ENCODE data around the gene RPL18A. TPM values are rescaled to one million over a fixed set of nuclear protein-coding genes. Genes with fewer than 3 reads are reported as not detected.

The RPL18A gene
- total RNA-seq, 1 experiment from 2014 or later = 3,250 TPM

DNA sequence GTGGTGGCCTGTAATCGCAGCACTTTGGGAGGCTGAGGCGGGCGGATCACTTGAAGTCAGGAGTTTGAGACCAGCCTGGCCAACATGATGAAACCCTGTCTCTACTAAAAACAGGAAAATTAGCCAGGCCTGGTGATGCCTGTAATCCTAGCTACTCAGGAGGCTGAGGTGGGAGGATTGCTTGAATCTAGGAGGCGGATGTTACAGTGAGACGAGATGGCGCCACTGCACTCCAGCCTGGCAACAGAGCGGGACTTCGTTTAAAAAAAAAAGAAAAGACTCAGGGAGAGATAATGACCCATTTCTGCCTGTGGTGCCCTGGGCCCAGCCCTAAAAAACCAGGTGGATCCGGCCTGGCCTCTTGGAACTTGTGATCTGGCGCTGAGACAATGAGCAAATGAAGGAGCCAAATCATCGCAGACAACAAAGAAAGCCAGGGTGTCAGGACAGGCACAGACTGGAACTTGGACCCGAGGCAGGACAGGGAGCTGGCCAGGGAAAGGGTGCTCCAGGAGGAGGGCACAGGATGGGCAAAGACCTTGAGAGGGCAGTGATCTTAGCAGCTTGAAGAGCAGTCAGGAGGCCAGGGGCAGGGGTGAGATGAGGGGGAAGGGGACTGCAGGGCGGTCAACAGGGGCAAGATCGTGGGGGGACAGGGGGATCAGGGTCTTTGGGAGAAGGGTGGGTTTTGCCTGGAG is 11.0 kb upstream of the RPL18A start:
- POLR2A ChIA-PET = interaction anchor here (0.8 kb wide), 1 partner anchor 11 kb away, joined by 3 read pairs; the partner anchor contains the start of gene RPL18A
- CTCF ChIA-PET = interaction anchor here (0.8 to 0.9 kb wide), 2 partner anchors 147 to 458 kb away, joined by 3 to 4 read pairs; no protein-coding TSS in a partner anchor
- H3K9me3 Mint-ChIP-seq (ENCODE audit: unreplicated experiment) = no peaks in the 10 kb centered on the region
- no TSS peak for BruUV-seq (replicated peaks)
- intact Hi-C loops (cut with micrococcal nuclease) = no loop called here
- TF ChIP-seq, protein P1, sequence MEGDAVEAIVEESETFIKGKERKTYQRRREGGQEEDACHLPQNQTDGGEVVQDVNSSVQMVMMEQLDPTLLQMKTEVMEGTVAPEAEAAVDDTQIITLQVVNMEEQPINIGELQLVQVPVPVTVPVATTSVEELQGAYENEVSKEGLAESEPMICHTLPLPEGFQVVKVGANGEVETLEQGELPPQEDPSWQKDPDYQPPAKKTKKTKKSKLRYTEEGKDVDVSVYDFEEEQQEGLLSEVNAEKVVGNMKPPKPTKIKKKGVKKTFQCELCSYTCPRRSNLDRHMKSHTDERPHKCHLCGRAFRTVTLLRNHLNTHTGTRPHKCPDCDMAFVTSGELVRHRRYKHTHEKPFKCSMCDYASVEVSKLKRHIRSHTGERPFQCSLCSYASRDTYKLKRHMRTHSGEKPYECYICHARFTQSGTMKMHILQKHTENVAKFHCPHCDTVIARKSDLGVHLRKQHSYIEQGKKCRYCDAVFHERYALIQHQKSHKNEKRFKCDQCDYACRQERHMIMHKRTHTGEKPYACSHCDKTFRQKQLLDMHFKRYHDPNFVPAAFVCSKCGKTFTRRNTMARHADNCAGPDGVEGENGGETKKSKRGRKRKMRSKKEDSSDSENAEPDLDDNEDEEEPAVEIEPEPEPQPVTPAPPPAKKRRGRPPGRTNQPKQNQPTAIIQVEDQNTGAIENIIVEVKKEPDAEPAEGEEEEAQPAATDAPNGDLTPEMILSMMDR (IDR thresholded peaks at IDR 0.05; ENCODE audit: unreplicated experiment) = no peak
- peaks cover 9% of the 10 kb centered on the region for H3K4me1 Mint-ChIP-seq (ENCODE audit: insufficient read depth, unreplicated experiment)
- H3K27ac Mint-ChIP-seq (ENCODE audit: low read depth, unreplicated experiment) = peak overlapping the region; percentile 33
- no peaks in the 10 kb centered on the region for H3K36me3 Mint-ChIP-seq (ENCODE audit: insufficient read depth, unreplicated experiment)
- H3K27me3 Mint-ChIP-seq (ENCODE audit: insufficient read depth, unreplicated experiment) = no peaks in the 10 kb centered on the region
- H3K4me3 Mint-ChIP-seq (ENCODE audit: unreplicated experiment) = no peak overlapping the region
- DNase-seq (ENCODE audit: unreplicated experiment) = peak; percentile 48

- Mint-ChIP-seq H3K4me3 (ENCODE audit: unreplicated experiment) (no peak overlapping the region), H3K36me3 (ENCODE audit: insufficient read depth, unreplicated experiment) (no peaks in the 10 kb centered on the region), H3K27me3 (ENCODE audit: insufficient read depth, unreplicated experiment) (no peaks in the 10 kb centered on the region), H3K27ac (ENCODE audit: low read depth, unreplicated experiment) (no peak overlapping the region), H3K4me1 (ENCODE audit: insufficient read depth, unreplicated experiment) (peaks cover 10% of the 10 kb centered on the region), H3K9me3 (ENCODE audit: unreplicated experiment) (no peaks in the 10 kb centered on the region)
- TF ChIP-seq, protein P1 (IDR thresholded peaks at IDR 0.05; ENCODE audit: unreplicated experiment) = no peak
- BruUV-seq (replicated peaks) = no TSS peak
- CTCF ChIA-PET = interaction anchor here (0.6 to 2.9 kb wide), 9 partner anchors 10 to 545 kb away, joined by 3 to 12 read pairs (median 6); partner anchors contain the start of genes DDA1 and PGLS
- intact Hi-C loops (cut with micrococcal nuclease) = loop anchor here (10.0 kb wide), 2 partner anchors 389 to 459 kb away; partner anchors contain the start of genes CCDC194 and NXNL1
- DNase-seq (ENCODE audit: unreplicated experiment) = no peak
- POLR2A ChIA-PET = no interaction called here
Observed at GRCh38 chr19:17854061-17854460, 5.6 kb upstream of the RPL18A start.

- H3K27me3 Mint-ChIP-seq (ENCODE audit: insufficient read depth, unreplicated experiment) = no peaks in the 10 kb centered on the region
- ChIA-PET POLR2A (interaction anchor here (0.6 to 2.5 kb wide), 6 partner anchors 77 to 270 kb away, joined by 3 to 13 read pairs (median 4); partner anchors contain the start of gene CCDC124), CTCF (interaction anchor here (0.6 to 2.9 kb wide), 20 partner anchors 9 to 790 kb away, joined by 3 to 12 read pairs (median 4); partner anchors contain the start of gene CCDC124)
- H3K27ac Mint-ChIP-seq (ENCODE audit: low read depth, unreplicated experiment) = no peak overlapping the region
- BruUV-seq (replicated peaks) = no TSS peak
- H3K9me3 Mint-ChIP-seq (ENCODE audit: unreplicated experiment) = no peaks in the 10 kb centered on the region
- H3K4me3 Mint-ChIP-seq (ENCODE audit: unreplicated experiment) = no peak overlapping the region
- intact Hi-C loops (cut with micrococcal nuclease) = loop anchor here (1.0 to 10.0 kb wide), 6 partner anchors 71 to 461 kb away; partner anchors contain the start of genes CCDC194 and NXNL1
- H3K36me3 Mint-ChIP-seq (ENCODE audit: insufficient read depth, unreplicated experiment) = peaks cover 12% of the 10 kb centered on the region
- TF ChIP-seq, protein P1 (IDR thresholded peaks at IDR 0.05; ENCODE audit: unreplicated experiment) = peak; percentile 97
- DNase-seq (ENCODE audit: unreplicated experiment) = peak; percentile 84
- H3K4me1 Mint-ChIP-seq (ENCODE audit: insufficient read depth, unreplicated experiment) = peaks cover 12% of the 10 kb centered on the region
Observed at GRCh38 chr19:17855280-17856152, 4.2 kb upstream of the RPL18A start.

Data from MCF 10A (cell line).